Heart left ventricle (tissue), 16 donors: ENCODE measurements around the gene ADD2. TPM values are rescaled to one million over a fixed set of nuclear protein-coding genes. Genes with fewer than 3 reads are reported as not detected.
"Not testable (repeated sequence)": the region's sequence is repeated elsewhere in the genome, so short reads cannot be mapped to it uniquely, and the experiment has no call there.

Experiments
- ATAC-seq, 4 donors: fragments of 200-7000 bp; cut with Tn5 transposase; one replicate each; pipeline ENCODE4 v1.9.1; 2020 to 2022; ENCODE audit warnings: moderate library complexity in 4 of 4, mild to moderate bottlenecking in 3 of 4, moderate number of reproducible peaks in 1 of 4
- DNase-seq, 5 donors: peaks; one replicate each; pipeline ENCODE4 v3.0.0-alpha.2; 2020
- H3K27ac ChIP-seq, 12 donors: fragments of 200-600 bp; sonication (generic) in 4 of 12; one replicate each; pipeline versions ENCODE4 v1.5.0 to v1.8.0; 2016 to 2022; ENCODE audit warnings: mild to moderate bottlenecking in 2 of 12
- H3K27me3 ChIP-seq, 9 donors: fragments of 200-600 bp; sonication (generic) in 2 of 9; one replicate each; pipeline versions ENCODE4 v1.5.1 to v1.8.0; 2016 to 2022; ENCODE audit warnings: mild to moderate bottlenecking in 3 of 9
- H3K36me3 ChIP-seq, 9 donors: fragments of 200-600 bp; sonication (generic) in 2 of 9; one replicate each; pipeline versions ENCODE4 v1.5.0 to v1.8.0; 2018 to 2022; ENCODE audit warnings: mild to moderate bottlenecking in 2 of 9
- H3K4me1 ChIP-seq, 12 donors: fragments of 200-600 bp; sonication (generic) in 4 of 12; one replicate each; pipeline versions ENCODE4 v1.5.0 to v1.8.0; 2016 to 2022; ENCODE audit warnings: mild to moderate bottlenecking in 3 of 12
- H3K4me3 ChIP-seq, 12 donors: fragments of 200-600 bp; sonication (generic) in 4 of 12; one replicate each; pipeline versions ENCODE4 v1.5.0 to v1.8.0; 2017 to 2022; ENCODE audit warnings: mild to moderate bottlenecking in 9 of 12, moderate library complexity in 4 of 12
- H3K9me3 ChIP-seq, 12 donors: fragments of 200-600 bp; sonication (generic) in 4 of 12; one replicate each; pipeline versions ENCODE4 v1.5.0 to v1.8.0; 2016 to 2022; ENCODE audit warnings: mild to moderate bottlenecking in 1 of 12
- CTCF ChIP-seq, 12 donors: fragments of 200-600 bp; sonication (generic) in 4 of 12; IDR thresholded peaks; one replicate each; pipeline versions ENCODE4 v1.5.0 to v1.8.0; 2018 to 2022; ENCODE audit warnings: antibody characterized with exemption in 12 of 12, mild to moderate bottlenecking in 5 of 12
- POLR2A ChIP-seq, 2 donors: fragments of 450-650 bp; IDR thresholded peaks; one replicate each; pipeline ENCODE4 v1.6.1; 2017; ENCODE audit warnings: antibody characterized with exemption in 2 of 2, mild to moderate bottlenecking in 2 of 2, moderate library complexity in 2 of 2
- WGBS, 4 donors: extraction: QIAGEN DNeasy Blood & Tissue Kit in 2 of 4; methylation state at CpG; one replicate each; pipeline versions ENCODE4 v1.1.5 to v1.1.7; 2013 to 2018; 5-methylcytosine and 5-hydroxymethylcytosine counted together
- intact Hi-C, 10 donors: fragments of 100-400 bp; cut with DNase I; formaldehyde crosslinking; loops; one replicate each; pipeline versions ENCODE4 v1.11.1 to v1.14.2; 2022
- polyA plus RNA-seq, 2 donors: library from polyadenylated mRNA; stranded (reverse); fragments of 200-250 nt; gene quantifications; one replicate each; pipeline ENCODE4 v1.2.3, GENCODE V29; 2013
- total RNA-seq, 9 donors: library from RNA; depleted of rRNA in 2 of 9; stranded (reverse); fragments of >200 nt in 2 of 9; fragmentation: NEBNext Ultra II Directional in 3 of 9; extraction: Animal tissue kit (Norgen Biotek cat#: 25700) in 3 of 9; gene quantifications; one replicate each; pipeline versions ENCODE4 v1.1.0 to v1.2.4, GENCODE V29; 2016 to 2023
- donor health status: ischemic (EF 13 %, LVEDD 7.1; RV severe dilation, severe dysfunction).
- donor health status: healthy with polysubstance abuse.
- donor health status: DM: no; HTN: yes; CAD: no.
- donor health status: DM: no; HTN: no; CAD: no.
- donor health status: ischemic (EF 25% LVEDD 6.9; RV normal size, moderate dysfunction).
- donor health status: ischemic (EF 25% LVEDD 5.7; RV mildly dilated, moderate dysfunction).
- donor health status: healthy.
- donor health status: DM: yes; HTN: yes; CAD: no.
- donor health status: ischemic (EF 35%, LVEDD 5.7; RV mildly dilated, moderate dysfunction).
- donor health status: nonischemic (EF 11% LVEDD 7.7; RV severe dilation, severe dysfunction).
- donor health status: DM: yes; HTN: yes; CAD: no.
- donor health status: PGD.
- donor health status: ischemic (EF 29% LVEDD 5.4; RV normal size, mild dysfunction).
- donor health status: nonischemic (EF 23%, LVEDD 6.1; RV moderate dilation, normal function).

ADD2 gene
- total and polyA plus RNA-seq, 11 donors: 0.49 to 7.3 (median 3.0) TPM

GRCh38 chr2:70743677-70744076 lies 24.3 kb downstream of the ADD2 start:
- TF ChIP-seq CTCF (IDR thresholded peaks at IDR 0.05) (no peak), POLR2A (IDR thresholded peaks at IDR 0.05) (no peak)
- DNase-seq: no peak
- intact Hi-C loops: no loop called here
- ATAC-seq: no peak
- Histone ChIP-seq H3K9me3 (peaks cover 0 to 11% (median 0%) of the 10 kb centered on the region in 12 donors), H3K4me3 (no peak overlapping the region), H3K27me3 (peaks cover 0 to 9% (median 0%) of the 10 kb centered on the region in 9 donors), H3K4me1 (no peaks in the 10 kb centered on the region), H3K36me3 (no peaks in the 10 kb centered on the region), H3K27ac (no peak overlapping the region)

GRCh38 chr2:70743068-70743467 lies 24.9 kb downstream of the ADD2 start:
- no peak for ATAC-seq
- 88 to 91% (median 90%) methylated on average over 4 of the region's 4 CpGs for WGBS, 4 donors
- DNase-seq: no peak

GRCh38 chr2:70739492-70739891 lies 28.5 kb downstream of the ADD2 start:
- DNase-seq, intact Hi-C loops, H3K4me3 ChIP-seq, H3K27me3 ChIP-seq, H3K36me3 ChIP-seq, ATAC-seq, H3K27ac ChIP-seq, H3K4me1 ChIP-seq: not testable (repeated sequence)
- WGBS, 4 donors: 93 to 98% (median 95%) methylated on average over 1 of the region's 1 CpG
- peaks cover 0 to 11% (median 0%) of the 10 kb centered on the region in 12 donors for H3K9me3 ChIP-seq

More at GRCh38 chr2:70743068-70743467, 24.9 kb downstream of the ADD2 start:
- Histone ChIP-seq H3K4me3 (no peak overlapping the region), H3K4me1 (no peaks in the 10 kb centered on the region), H3K27me3 (peaks cover 0 to 4% (median 0%) of the 10 kb centered on the region in 9 donors), H3K27ac (no peak overlapping the region), H3K36me3 (no peaks in the 10 kb centered on the region), H3K9me3 (peaks cover 0 to 11% (median 0%) of the 10 kb centered on the region in 12 donors)
- no peak for TF ChIP-seq CTCF (IDR thresholded peaks at IDR 0.05)
- no peak for TF ChIP-seq POLR2A (IDR thresholded peaks at IDR 0.05)
- intact Hi-C loops: no loop called here

GRCh38 chr2:70738159-70738558 lies 29.8 kb downstream of the ADD2 start:
- H3K4me1 ChIP-seq: no peaks in the 10 kb centered on the region
- no peak overlapping the region for H3K27ac ChIP-seq
- H3K36me3 ChIP-seq: no peaks in the 10 kb centered on the region
- ATAC-seq (no peak), DNase-seq (no peak)
- peaks cover 0 to 11% (median 0%) of the 10 kb centered on the region in 12 donors for H3K9me3 ChIP-seq
- peaks cover 0 to 4% (median 0%) of the 10 kb centered on the region in 9 donors for H3K27me3 ChIP-seq
- intact Hi-C loops: no loop called here
- no peak overlapping the region for H3K4me3 ChIP-seq
- 63 to 70% (median 66%) methylated on average over 2 of the region's 2 CpGs for WGBS, 4 donors
- TF ChIP-seq POLR2A (IDR thresholded peaks at IDR 0.05) (no peak), CTCF (IDR thresholded peaks at IDR 0.05) (no peak)

GRCh38 chr2:70735071-70735470 lies 32.9 kb downstream of the ADD2 start:
- Histone ChIP-seq H3K4me1 (no peaks in the 10 kb centered on the region), H3K36me3 (no peaks in the 10 kb centered on the region), H3K27me3 (peaks cover 0 to 4% (median 0%) of the 10 kb centered on the region in 9 donors), H3K9me3 (peaks cover 0 to 8% (median 0%) of the 10 kb centered on the region in 12 donors), H3K27ac (no peak overlapping the region), H3K4me3 (no peak overlapping the region)
- no peak for DNase-seq
- WGBS, 4 donors: 72 to 81% (median 78%) methylated on average over 2 of the region's 2 CpGs
- no peak for TF ChIP-seq POLR2A (IDR thresholded peaks at IDR 0.05)
- TF ChIP-seq CTCF (IDR thresholded peaks at IDR 0.05): no peak
- intact Hi-C loops: no loop called here
- ATAC-seq: no peak
